PC-3 (cell line): ENCODE data around the gene PTRHD1. TPM values are rescaled to one million over a fixed set of nuclear protein-coding genes. Genes with fewer than 3 reads are reported as not detected.

Experiments
- ATAC-seq: fragments of 200-7000 bp; cut with Tn5 transposase; 2 replicates; pipeline ENCODE4 v1.9.1; 2020; ENCODE audit warnings: mild to moderate bottlenecking, moderate library complexity
- BruUV-seq: library from RNA; stranded (reverse); fragments of 400-500 nt; replicated peaks from 2 replicates; lab custom pipeline; 2021; lab: Mats Ljungman, UMichigan
- CTCF ChIA-PET: fragments of 300-600 bp; sonication (Branson Sonifier 250); formaldehyde crosslinking; loops from one replicate; lab custom pipeline; 2022; ENCODE audit warnings: antibody characterized with exemption; lab: Charles Lee
- POLR2A ChIA-PET: fragments of 300-600 bp; sonication (Branson Sonifier 250); formaldehyde crosslinking; loops from one replicate; lab custom pipeline; 2022; ENCODE audit warnings: antibody characterized with exemption; ENCODE audit not compliant: unreplicated experiment; lab: Charles Lee
- DNase-seq: peaks from one replicate; pipeline ENCODE4 v3.0.0-alpha.2; 2015
- H2AFZ ChIP-seq: fragments of 300-600 bp; sonication (generic); 2 replicates; pipeline ENCODE4 v1.6.0; 2016; ENCODE audit warnings: antibody characterized with exemption, low read length
- H3F3A ChIP-seq: fragments of 300-600 bp; sonication (generic); one replicate; pipeline ENCODE4 v1.6.0; 2017; ENCODE audit warnings: antibody characterized with exemption, low read length, control low read depth, mild to moderate bottlenecking; ENCODE audit not compliant: unreplicated experiment
- H3K27ac ChIP-seq: fragments of 300-600 bp; sonication (generic); 2 replicates; pipeline ENCODE4 v1.5.1; 2016; ENCODE audit warnings: mild to moderate bottlenecking, low read length
- H3K27me3 ChIP-seq: fragments of 300-600 bp; sonication (generic); 2 replicates; pipeline ENCODE4 v1.6.1; 2016; ENCODE audit warnings: low read length, mixed read lengths
- H3K36me3 ChIP-seq: fragments of 300-600 bp; sonication (generic); 2 replicates; pipeline ENCODE4 v1.6.1; 2016; ENCODE audit warnings: low read depth, mixed run types, low read length, mixed read lengths
- H3K4me1 ChIP-seq: fragments of 300-600 bp; sonication (generic); 2 replicates; pipeline ENCODE4 v1.5.1; 2016; ENCODE audit warnings: low read length; ENCODE audit not compliant: insufficient read depth
- H3K4me2 ChIP-seq: fragments of 300-600 bp; sonication (generic); 2 replicates; pipeline ENCODE4 v1.6.0; 2016; ENCODE audit warnings: low read length
- H3K4me3 ChIP-seq: fragments of 300-600 bp; sonication (generic); 2 replicates; pipeline ENCODE4 v1.5.1; 2016; ENCODE audit warnings: mild to moderate bottlenecking, low read length, mixed read lengths
- H3K79me2 ChIP-seq: fragments of 300-600 bp; sonication (generic); 2 replicates; pipeline ENCODE4 v1.6.1; 2017; ENCODE audit warnings: low read length, mixed read lengths
- H3K9ac ChIP-seq: fragments of 300-600 bp; sonication (generic); 2 replicates; pipeline ENCODE4 v1.6.0; 2016; ENCODE audit warnings: mild to moderate bottlenecking, low read length
- H3K9me2 ChIP-seq: fragments of 300-600 bp; sonication (generic); replicated peaks from 2 replicates; pipeline ENCODE4 v1.6.1; 2016; ENCODE audit warnings: mixed run types, low read length, mixed read lengths
- H3K9me3 ChIP-seq: fragments of 300-600 bp; sonication (generic); 2 replicates; pipeline ENCODE4 v1.6.1; 2016; ENCODE audit warnings: low read length, mixed read lengths
- H4K20me1 ChIP-seq: fragments of 300-600 bp; sonication (generic); 2 replicates; pipeline ENCODE4 v1.6.1; 2016; ENCODE audit warnings: low read length, mixed read lengths
- EZH2 ChIP-seq: fragments of 300-600 bp; sonication (generic); IDR thresholded peaks from one replicate; pipeline ENCODE4 v1.6.1; 2017; ENCODE audit warnings: antibody characterized with exemption, mild to moderate bottlenecking, low read length; ENCODE audit not compliant: unreplicated experiment
- EZH2phosphoT487 ChIP-seq: fragments of 300-600 bp; sonication (generic); IDR thresholded peaks from 2 replicates; pipeline ENCODE4 v1.6.1; 2018; ENCODE audit warnings: mild to moderate bottlenecking, antibody characterized with exemption, low read length, borderline replicate concordance
- intact Hi-C: fragments of 100-400 bp; cut with micrococcal nuclease; formaldehyde crosslinking; loops from 2 replicates; pipeline ENCODE4 v1.9.0; 2023
- total RNA-seq: library from RNA; depleted of rRNA; stranded (reverse); fragments of >200 nt; gene quantifications from 2 replicates; pipeline ENCODE4 v1.2.3, GENCODE V29; 2014
- TF ChIP-seq, protein P1 (sequence below): fragments of 300-600 bp; sonication (generic); conservative IDR thresholded peaks from 2 replicates; pipeline ENCODE4 v1.5.1; 2017; ENCODE audit warnings: antibody characterized with exemption, low read depth, mild to moderate bottlenecking, low read length

Gene PTRHD1
- total RNA-seq, 1 experiment from 2014 or later: 68.6 TPM

GRCh38 chr2:24825883-24826772 lies 32.9 kb upstream of the PTRHD1 start:
- no peaks in the 10 kb centered on the region for H3K79me2 ChIP-seq
- H3K9me3 ChIP-seq: no peaks in the 10 kb centered on the region
- peak overlapping the region; percentile 67 for H3K4me2 ChIP-seq
- no peaks in the 10 kb centered on the region for H3F3A ChIP-seq
- DNase-seq (peak; percentile 65), ATAC-seq (peak; percentile 37)
- intact Hi-C loops: loop anchor here (2.0 kb wide), 1 partner anchor 335 kb away; the partner anchor contains the start of gene NCOA1
- peak overlapping the region; percentile 49 for H3K9ac ChIP-seq
- peaks cover 22% of the 10 kb centered on the region for H3K4me1 ChIP-seq
- TF ChIP-seq EZH2phosphoT487: no peak
- TF ChIP-seq, protein P1, sequence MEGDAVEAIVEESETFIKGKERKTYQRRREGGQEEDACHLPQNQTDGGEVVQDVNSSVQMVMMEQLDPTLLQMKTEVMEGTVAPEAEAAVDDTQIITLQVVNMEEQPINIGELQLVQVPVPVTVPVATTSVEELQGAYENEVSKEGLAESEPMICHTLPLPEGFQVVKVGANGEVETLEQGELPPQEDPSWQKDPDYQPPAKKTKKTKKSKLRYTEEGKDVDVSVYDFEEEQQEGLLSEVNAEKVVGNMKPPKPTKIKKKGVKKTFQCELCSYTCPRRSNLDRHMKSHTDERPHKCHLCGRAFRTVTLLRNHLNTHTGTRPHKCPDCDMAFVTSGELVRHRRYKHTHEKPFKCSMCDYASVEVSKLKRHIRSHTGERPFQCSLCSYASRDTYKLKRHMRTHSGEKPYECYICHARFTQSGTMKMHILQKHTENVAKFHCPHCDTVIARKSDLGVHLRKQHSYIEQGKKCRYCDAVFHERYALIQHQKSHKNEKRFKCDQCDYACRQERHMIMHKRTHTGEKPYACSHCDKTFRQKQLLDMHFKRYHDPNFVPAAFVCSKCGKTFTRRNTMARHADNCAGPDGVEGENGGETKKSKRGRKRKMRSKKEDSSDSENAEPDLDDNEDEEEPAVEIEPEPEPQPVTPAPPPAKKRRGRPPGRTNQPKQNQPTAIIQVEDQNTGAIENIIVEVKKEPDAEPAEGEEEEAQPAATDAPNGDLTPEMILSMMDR: 0 out of 2 replicates have a peak, but pooled peaks have one; percentile 15
- H3K4me3 ChIP-seq: no peak overlapping the region; the same call in 1 of the 2 replicates
- H3K9me2 ChIP-seq: no peaks in the 10 kb centered on the region
- peaks cover 20% of the 10 kb centered on the region for H3K36me3 ChIP-seq
- H2AFZ ChIP-seq: no peak overlapping the region
- POLR2A ChIA-PET: interaction anchor here (0.6 kb wide), 1 partner anchor 33 kb away, joined by 4 read pairs; the partner anchor contains the start of gene CENPO
- peak overlapping the region; percentile 88 for H3K27ac ChIP-seq
- H3K27me3 ChIP-seq: no peaks in the 10 kb centered on the region
- H4K20me1 ChIP-seq: no peaks in the 10 kb centered on the region
- BruUV-seq: no TSS peak
- CTCF ChIA-PET: interaction anchor here (0.6 to 3.1 kb wide), 2 partner anchors 34 to 488 kb away, joined by 3 to 23 read pairs; partner anchors contain the start of genes CENPO and PTRHD1

DNA sequence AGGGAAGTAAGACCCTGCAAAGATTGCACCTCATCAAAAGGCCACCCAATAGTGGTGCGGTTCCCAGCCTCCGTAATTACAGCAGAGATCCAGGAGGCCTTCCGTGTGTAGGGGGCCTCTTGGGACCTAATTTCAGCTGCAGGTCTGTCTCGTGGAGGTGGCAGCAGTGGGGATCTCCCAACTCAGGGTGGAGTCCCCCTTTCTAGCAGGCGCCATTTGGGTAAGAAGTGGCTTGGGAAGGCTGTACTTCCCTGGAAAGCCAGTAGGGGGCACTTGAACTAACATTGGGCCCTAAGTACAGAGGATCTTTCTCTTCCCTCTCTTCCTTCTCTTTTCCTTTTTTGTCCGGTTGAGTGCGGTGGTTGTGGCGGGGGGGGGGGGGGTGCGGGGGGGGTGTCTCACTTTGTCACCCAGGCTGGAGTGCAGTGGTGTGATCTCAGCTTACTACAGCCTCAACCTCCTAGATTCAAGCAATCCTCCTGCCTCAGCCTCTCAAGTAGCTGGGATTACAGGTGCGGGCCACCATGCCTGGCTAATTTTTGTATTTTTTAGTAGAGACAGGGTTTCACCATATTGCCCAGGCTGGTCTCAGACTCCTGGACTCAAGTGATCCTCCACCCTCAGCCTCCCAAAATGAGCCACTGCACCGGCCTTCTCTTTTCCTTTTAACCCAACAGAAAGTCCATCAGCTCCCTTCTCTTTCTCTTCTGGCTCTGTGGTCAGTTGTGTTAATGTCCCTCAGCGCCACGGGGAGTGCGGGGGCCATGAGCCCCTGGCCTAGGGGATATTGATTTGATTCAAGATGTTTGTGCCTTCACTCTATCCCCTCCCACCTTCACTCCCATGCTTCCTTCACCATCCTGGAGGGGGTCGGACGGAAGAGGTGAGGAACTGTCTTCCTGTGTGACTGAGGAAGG lies 32.0 kb upstream of the PTRHD1 start:
- no peak for ATAC-seq
- DNase-seq: peak; percentile 20
- POLR2A ChIA-PET: no interaction called here
- H3K4me2 ChIP-seq: peak overlapping the region; percentile 67
- H3K9me3 ChIP-seq: no peaks in the 10 kb centered on the region
- no peak overlapping the region for H3K4me3 ChIP-seq
- H3K9ac ChIP-seq: peak overlapping the region; percentile 49
- H3F3A ChIP-seq: no peaks in the 10 kb centered on the region
- H4K20me1 ChIP-seq: no peaks in the 10 kb centered on the region
- peak overlapping the region; percentile 88 for H3K27ac ChIP-seq
- TF ChIP-seq, protein P1: peak; percentile 57
- no peak for TF ChIP-seq EZH2phosphoT487
- TF ChIP-seq EZH2: no peak
- no peaks in the 10 kb centered on the region for H3K9me2 ChIP-seq
- H3K27me3 ChIP-seq: no peaks in the 10 kb centered on the region
- CTCF ChIA-PET: interaction anchor here (3.1 kb wide), 1 partner anchor 33 kb away, joined by 23 read pairs; the partner anchor contains the start of genes CENPO and PTRHD1
- H3K4me1 ChIP-seq: peaks cover 22% of the 10 kb centered on the region
- H2AFZ ChIP-seq: no peak overlapping the region
- BruUV-seq: no TSS peak
- intact Hi-C loops: no loop called here
- no peaks in the 10 kb centered on the region for H3K79me2 ChIP-seq
- H3K36me3 ChIP-seq: peaks cover 27% of the 10 kb centered on the region
